GM12878 (cell line): ENCODE results near the gene TBC1D20. TPM values are rescaled to one million over a fixed set of nuclear protein-coding genes. Genes with fewer than 3 reads are reported as not detected.
A peak's percentile ranks its signal among the peaks of the same experiment; 100 is the strongest.

Experiments
- ATAC-seq: fragments of 200-7000 bp; cut with Tn5 transposase; 3 replicates; pipeline ENCODE4 v1.9.1; 2020; ENCODE audit warnings: mild to moderate bottlenecking, moderate library complexity
- BruUV-seq: library from RNA; stranded (reverse); fragments of 400-500 nt; replicated peaks from 2 replicates; lab custom pipeline; 2021; lab: Mats Ljungman, UMichigan
- CTCF ChIA-PET: fragments of 300-600 bp; sonication (Branson Sonifier 250); formaldehyde crosslinking; extraction: SDS; loops from one replicate; lab custom pipeline; 2021; ENCODE audit warnings: inconsistent platforms; lab: Yijun Ruan, JAX
- POLR2A ChIA-PET: fragments of 350-600 bp; formaldehyde crosslinking; extraction: SDS; loops from one replicate; lab custom pipeline; 2021; ENCODE audit warnings: inconsistent platforms; lab: Charles Lee
- RAD21 ChIA-PET: fragments of 300-600 bp; sonication (Branson Sonifier 250); formaldehyde crosslinking; loops from one replicate; lab custom pipeline; 2023; ENCODE audit warnings: antibody characterized with exemption; ENCODE audit not compliant: unreplicated experiment; lab: Charles Lee
- SMC1A ChIA-PET: fragments of 300-600 bp; sonication (Branson Sonifier 250); formaldehyde crosslinking; loops from one replicate; lab custom pipeline; 2023; ENCODE audit not compliant: unreplicated experiment, uncharacterized antibody; lab: Charles Lee
- DNase-seq: peaks from one replicate; pipeline ENCODE4 v3.0.0-alpha.2; 2011; ENCODE audit warnings: low read depth, low spot score
- FAIRE-seq: peaks from 3 replicates; lab custom pipeline; 2011; peaks lifted over from hg19 to GRCh38; lab: Jason Lieb, UNC
- H2AFZ ChIP-seq: 2 replicates; pipeline ENCODE4 v1.6.0; 2011; ENCODE audit warnings: low read depth, low read length, control low read depth; ENCODE audit not compliant: control insufficient read depth
- H3K27ac ChIP-seq: 2 replicates; pipeline ENCODE4 v1.5.1; 2011; ENCODE audit warnings: control low read depth; ENCODE audit not compliant: control insufficient read depth, insufficient read depth
- H3K27me3 ChIP-seq, 2 experiments: replicated peaks in 1 of 2; 2 replicates each; pipeline versions ENCODE4 v1.6.0 to v1.6.1; 2011; ENCODE audit warnings: low read length in 1 of 2; ENCODE audit not compliant: control insufficient read depth in 2 of 2, insufficient read depth in 2 of 2
- H3K36me3 ChIP-seq, 2 experiments: 2 replicates each; pipeline ENCODE4 v1.5.1; 2011; ENCODE audit warnings: low read length in 1 of 2; ENCODE audit not compliant: control insufficient read depth in 2 of 2, insufficient read depth in 2 of 2
- H3K4me1 ChIP-seq: 2 replicates; pipeline ENCODE4 v1.6.1; 2011; ENCODE audit warnings: mild to moderate bottlenecking, low read length, moderate library complexity, mixed read lengths; ENCODE audit not compliant: control insufficient read depth, insufficient read depth
- H3K4me2 ChIP-seq: 2 replicates; pipeline ENCODE4 v1.6.0; 2011; ENCODE audit warnings: control low read depth; ENCODE audit not compliant: control insufficient read depth, insufficient read depth
- H3K4me3 ChIP-seq: fragments of 200-600 bp; sonication (generic); 2 replicates; pipeline ENCODE4 v1.5.1; 2016
- H3K79me2 ChIP-seq: 2 replicates; pipeline ENCODE4 v1.6.0; 2011; ENCODE audit warnings: low read length; ENCODE audit not compliant: control insufficient read depth, insufficient read depth
- H3K9ac ChIP-seq: 2 replicates; pipeline ENCODE4 v1.8.0; 2011; ENCODE audit warnings: low read length, control low read depth, mixed read lengths; ENCODE audit not compliant: control insufficient read depth, insufficient read depth
- H3K9me3 ChIP-seq: replicated peaks from 3 replicates; pipeline ENCODE4 v1.5.1; 2011; ENCODE audit warnings: mild to moderate bottlenecking, low read length; ENCODE audit not compliant: control insufficient read depth, insufficient read depth
- H4K20me1 ChIP-seq: 2 replicates; pipeline ENCODE4 v1.6.0; 2011; ENCODE audit not compliant: control insufficient read depth, insufficient read depth
- ATF3 ChIP-seq: IDR thresholded peaks from 2 replicates; pipeline ENCODE4 v1.6.1; 2011; ENCODE audit warnings: low read depth, mild to moderate bottlenecking, low read length, moderate library complexity, borderline replicate concordance; ENCODE audit errors: extremely low read depth
- BACH1 ChIP-seq: fragments of 450-650 bp; IDR thresholded peaks from 2 replicates; pipeline ENCODE4 v1.6.1; 2017; ENCODE audit warnings: mild to moderate bottlenecking, borderline replicate concordance
- EZH2 ChIP-seq: IDR thresholded peaks from 2 replicates; pipeline ENCODE4 v1.6.1; 2012; ENCODE audit warnings: low read depth, mild to moderate bottlenecking, control low read depth, inconsistent platforms, low read length, borderline replicate concordance; ENCODE audit not compliant: control insufficient read depth
- NR2C1 ChIP-seq: fragments of 450-650 bp; IDR thresholded peaks from 2 replicates; pipeline ENCODE4 v1.6.1; 2017; ENCODE audit warnings: antibody characterized with exemption, mild to moderate bottlenecking, moderate library complexity
- PAX5 ChIP-seq: IDR thresholded peaks from 2 replicates; pipeline ENCODE4 v1.6.1; 2011; ENCODE audit warnings: low read depth, low read length, borderline replicate concordance
- PRDM15 ChIP-seq: fragments of 450-650 bp; formaldehyde crosslinking; IDR thresholded peaks from 2 replicates; pipeline ENCODE4 v1.4.0; 2020; ENCODE audit warnings: mild to moderate bottlenecking, moderate library complexity
- RELA ChIP-seq: fragments of 450-650 bp; IDR thresholded peaks from 2 replicates; pipeline ENCODE4 v1.8.0; 2014; ENCODE audit warnings: borderline replicate concordance; ENCODE audit not compliant: partially characterized antibody
- RFX5 ChIP-seq: IDR thresholded peaks from 2 replicates; pipeline ENCODE4 v1.6.1; 2011; ENCODE audit warnings: low read depth, low read length, improper control_type of control experiment
- SIX5 ChIP-seq: IDR thresholded peaks from 2 replicates; pipeline ENCODE4 v1.6.1; 2011; ENCODE audit warnings: mild to moderate bottlenecking, low read depth, low read length, moderate library complexity; ENCODE audit not compliant: severe bottlenecking
- SUPT20H ChIP-seq: IDR thresholded peaks from 2 replicates; pipeline ENCODE4 v1.6.1; 2011; ENCODE audit warnings: low read depth, mild to moderate bottlenecking, low read length, moderate library complexity, borderline replicate concordance; ENCODE audit not compliant: control insufficient read depth
- TCF12 ChIP-seq: IDR thresholded peaks from 2 replicates; pipeline ENCODE4 v1.6.1; 2011; ENCODE audit warnings: low read depth, mild to moderate bottlenecking, low read length
- WGBS: methylation state at CpG from one replicate; pipeline ENCODE4 v1.1.6; 2016; ENCODE audit warnings: low lambda C conversion rate; ENCODE audit not compliant: insufficient replicate concordance, insufficient coverage; ENCODE audit errors: missing lambda C conversion rate; 5-methylcytosine and 5-hydroxymethylcytosine counted together
- in situ Hi-C: fragments of 300-500 bp; cut with MboI; formaldehyde crosslinking; loops from 9 replicates; pipeline ENCODE4 v1.14.3; 2018; ENCODE audit warnings: mixed read lengths
- intact Hi-C: fragments of 100-400 bp; cut with micrococcal nuclease; formaldehyde crosslinking; loops from one replicate; pipeline ENCODE4 v1.14.2; 2022; ENCODE audit not compliant: unreplicated experiment
- polyA plus RNA-seq, 11 experiments: library from polyadenylated mRNA; depleted of rRNA in 4 of 11; unstranded in 6 of 11; stranded (reverse) in 5 of 11; fragments of >200 nt; fragmentation: Nextera tagmentation in 4 of 11; fragmentation: Illumina TruSeq in 1 of 11; extraction: Ambion mirVana in 4 of 11; extraction: Trizol in 1 of 11; gene quantifications; 1 replicate in 1 of 11; 2 replicates in 10 of 11; pipeline versions ENCODE4 v1.2.1 to v1.2.3, GENCODE V29; 2011 to 2016; ENCODE audit warnings: inconsistent platforms in 2 of 11, missing spikeins in 2 of 11, low read depth in 1 of 11
- total RNA-seq, 4 experiments: library from RNA; depleted of rRNA in 3 of 4; stranded (reverse); fragments of >200 nt in 3 of 4; fragmentation: Illumina TruSeq in 1 of 4; extraction: Trizol in 1 of 4; gene quantifications; 2 replicates each; pipeline versions ENCODE4 v1.2.1 to v1.2.3, GENCODE V29; 2013 to 2021

The TBC1D20 gene
- total and polyA plus RNA-seq, 10 of the 15 experiments (the other 5 are each of a cell fraction or from before 2014, with no cell fraction given): 4.3 to 17.9 (median 11.2) TPM

GRCh38 chr20:460180-460579 lies 2.2 kb downstream of the TBC1D20 start:
- Histone ChIP-seq H3K4me3 (peak overlapping the region; percentile 19; the same call in 1 of the 2 replicates), H3K4me1 (peaks cover 5% of the 10 kb centered on the region)
- 64% methylated on average over 3 of the region's 3 CpGs for whole genome bisulfite sequencing

DNA sequence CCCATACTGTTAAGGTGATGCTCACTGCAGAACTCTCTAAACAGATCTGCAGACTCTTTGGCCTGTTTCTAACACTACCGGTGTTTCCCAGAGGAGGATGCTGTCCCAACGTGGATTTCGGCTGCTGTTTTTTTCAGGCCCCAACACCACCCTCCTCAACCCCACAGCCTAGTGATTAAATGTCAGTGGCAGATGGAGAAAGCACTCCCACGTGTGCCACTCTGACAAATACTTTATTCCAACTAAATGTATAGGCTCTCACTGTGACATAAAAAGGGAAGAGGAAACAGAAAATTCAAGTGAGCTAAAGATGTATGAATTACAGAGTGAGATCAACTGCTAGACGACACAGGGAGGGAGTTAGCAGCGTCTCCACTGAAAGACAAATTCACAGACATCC lies 3.6 kb downstream of the TBC1D20 start:
- POLR2A ChIA-PET: interaction anchor here (0.6 to 1.0 kb wide), 2 partner anchors 45 to 51 kb away, joined by 4 to 5 read pairs; no protein-coding TSS in a partner anchor
- CTCF ChIA-PET: no interaction called here
- no peak overlapping the region for H3K27ac ChIP-seq
- SMC1A ChIA-PET: interaction anchor here (0.6 to 1.5 kb wide), 5 partner anchors 27 to 113 kb away, joined by 3 to 4 read pairs (median 3); no protein-coding TSS in a partner anchor
- in situ Hi-C loops: no loop called here
- H2AFZ ChIP-seq: no peak overlapping the region
- no peak overlapping the region for H3K4me2 ChIP-seq
- H3K4me3 ChIP-seq: no peak overlapping the region
- no peaks in the 10 kb centered on the region for H3K27me3 ChIP-seq
- peaks cover 48% of the 10 kb centered on the region for H3K79me2 ChIP-seq
- no TSS peak for BruUV-seq
- H3K9ac ChIP-seq: no peak overlapping the region
- no peak for DNase-seq
- no peaks in the 10 kb centered on the region; a peak in 1 of 4 replicates for H3K36me3 ChIP-seq
- H3K4me1 ChIP-seq: peaks cover 5% of the 10 kb centered on the region
- H4K20me1 ChIP-seq: no peaks in the 10 kb centered on the region
- no peak for FAIRE-seq
- intact Hi-C loops: no loop called here
- RAD21 ChIA-PET: interaction anchor here (1.3 kb wide), 1 partner anchor 106 kb away, joined by 3 read pairs; no protein-coding TSS in a partner anchor
- 77% methylated on average over 6 of the region's 6 CpGs for WGBS
- H3K9me3 ChIP-seq: no peaks in the 10 kb centered on the region
- ATAC-seq: no peak
- TF ChIP-seq PRDM15 (CRISPR knock-in tag) (no peak), SUPT20H (no peak), RELA (no peak), BACH1 (no peak), EZH2 (no peak), TCF12 (no peak)

More at GRCh38 chr20:460180-460579, 2.2 kb downstream of the TBC1D20 start:
- ChIA-PET CTCF (interaction anchor here (0.8 to 1.2 kb wide), 4 partner anchors 12 to 105 kb away, joined by 3 to 4 read pairs (median 3); no protein-coding TSS in a partner anchor), SMC1A (interaction anchor here (1.2 to 1.6 kb wide), 4 partner anchors 12 to 79 kb away, joined by 3 to 5 read pairs (median 4); no protein-coding TSS in a partner anchor)
- TF ChIP-seq RFX5 (no peak), PAX5 (no peak), SIX5 (no peak), NR2C1 (no peak), ATF3 (no peak)
- TF ChIP-seq, all 136 proteins: peak for 0
- in situ Hi-C loops (no loop called here), intact Hi-C loops (loop anchor here (5.0 kb wide), 1 partner anchor 108 kb away; no protein-coding TSS in a partner anchor)
- Histone ChIP-seq H3K4me2 (peak overlapping the region; percentile 31), H3K9me3 (no peaks in the 10 kb centered on the region), H3K79me2 (peaks cover 44% of the 10 kb centered on the region), H3K27ac (no peak overlapping the region), H4K20me1 (no peaks in the 10 kb centered on the region), H3K9ac (no peak overlapping the region), H3K27me3 (no peaks in the 10 kb centered on the region), H3K36me3 (no peaks in the 10 kb centered on the region; a peak in 1 of 4 replicates), H2AFZ (no peak overlapping the region)
- ATAC-seq: no peak
- ChIA-PET POLR2A (interaction anchor here (0.5 to 1.6 kb wide), 4 partner anchors 11 to 96 kb away, joined by 3 to 7 read pairs (median 4); no protein-coding TSS in a partner anchor), RAD21 (interaction anchor here (1.3 to 1.5 kb wide), 2 partner anchors 51 to 108 kb away, joined by 3 to 4 read pairs; no protein-coding TSS in a partner anchor)
- FAIRE-seq: no peak
- no peak for DNase-seq
- no TSS peak for BruUV-seq
